Measurements from ENCODE around the gene FHIT.

The FHIT gene

DNA sequence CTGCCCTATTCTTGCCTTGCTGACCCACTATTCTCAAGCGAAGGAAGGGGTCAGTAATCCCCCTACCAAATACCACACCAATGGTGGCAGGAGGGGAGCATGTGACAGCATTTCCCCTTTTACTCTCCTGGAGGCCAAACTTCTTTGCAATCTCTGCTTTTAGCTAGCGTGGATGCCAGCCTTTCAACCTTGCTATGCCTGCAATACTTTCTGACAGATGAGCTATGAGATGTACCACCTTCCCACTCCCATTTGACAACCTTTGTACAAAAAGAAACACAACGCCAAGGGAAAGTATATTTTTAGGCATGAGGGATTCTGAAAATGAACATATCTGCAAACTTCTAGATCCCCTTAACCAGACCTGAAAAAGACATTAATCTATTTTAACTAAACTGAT, 302.1 kb downstream of the FHIT start:
- FAIRE-seq (no peak), DNase-seq (ENCODE audit: insufficient read length, low spot score) (no peak)
- no peak for TF ChIP-seq CTCF (IDR thresholded peaks at IDR 0.05; ENCODE audit: insufficient read depth, missing control alignments)

- peak; percentile 21 for TF ChIP-seq CTCF (IDR thresholded peaks at IDR 0.05; ENCODE audit: insufficient read depth, missing control alignments)
- no peak for FAIRE-seq
- DNase-seq (ENCODE audit: insufficient read length, low spot score) = no peak
These were observed 302.8 kb downstream of the FHIT start for GRCh38 chr3:60948488-60948887.

DNA sequence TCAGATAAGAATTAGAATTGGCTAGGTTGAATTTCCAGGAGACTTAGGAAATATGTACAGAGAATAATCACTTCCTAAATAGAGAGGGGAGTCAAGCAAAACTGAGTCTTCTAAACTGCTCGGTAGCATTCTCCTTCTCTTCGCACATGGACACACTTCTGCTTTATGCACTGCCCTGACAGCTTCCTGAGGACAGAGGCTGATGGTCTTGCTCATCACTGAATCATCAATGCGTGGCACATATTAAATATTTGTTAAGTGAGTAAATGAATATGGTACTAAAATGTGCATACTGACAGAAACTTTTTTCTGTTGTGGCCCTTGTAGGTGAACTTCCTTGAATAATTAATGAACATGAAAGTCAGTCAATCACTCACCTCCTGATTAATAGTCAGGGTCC, 315.5 kb downstream of the FHIT start:
- no peak for DNase-seq (ENCODE audit: insufficient read length, low spot score)
- no peak for FAIRE-seq
- no peak for TF ChIP-seq CTCF (IDR thresholded peaks at IDR 0.05; ENCODE audit: insufficient read depth, missing control alignments)

DNA sequence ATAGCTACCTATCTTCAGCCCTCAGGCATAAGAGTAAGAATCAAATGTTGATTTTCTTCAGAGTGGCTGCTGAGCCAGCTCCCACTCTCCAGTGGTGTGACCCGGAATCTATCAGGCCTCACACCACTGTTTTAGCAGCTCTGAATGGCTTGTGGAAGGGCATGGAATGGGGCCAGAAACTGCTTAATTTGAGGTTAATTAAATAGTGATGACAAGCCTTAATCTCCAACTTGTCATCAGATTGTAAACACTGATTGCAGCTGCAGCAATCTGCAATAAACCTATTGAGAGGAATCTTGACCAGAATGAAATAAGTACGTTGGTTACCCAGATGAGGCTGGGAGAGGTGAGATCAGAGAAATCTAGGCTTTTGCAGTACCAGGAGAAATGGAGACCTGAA, 317.4 kb downstream of the FHIT start:
- FAIRE-seq (no peak), DNase-seq (ENCODE audit: insufficient read length, low spot score) (no peak)
- no peak for TF ChIP-seq CTCF (IDR thresholded peaks at IDR 0.05; ENCODE audit: insufficient read depth, missing control alignments)

GRCh38 chr3:60932643-60933042, 318.6 kb downstream of the FHIT start:
- TF ChIP-seq CTCF (IDR thresholded peaks at IDR 0.05; ENCODE audit: insufficient read depth, missing control alignments) = no peak
- FAIRE-seq (no peak), DNase-seq (ENCODE audit: insufficient read length, low spot score) (no peak)

GRCh38 chr3:60932170-60932569, 319.1 kb downstream of the FHIT start:
- FAIRE-seq = no peak
- TF ChIP-seq CTCF (IDR thresholded peaks at IDR 0.05; ENCODE audit: insufficient read depth, missing control alignments) = no peak
- no peak for DNase-seq (ENCODE audit: insufficient read length, low spot score)

GRCh38 chr3:60931452-60931851, 319.8 kb downstream of the FHIT start:
- no peak for DNase-seq (ENCODE audit: insufficient read length, low spot score)
- no peak for TF ChIP-seq CTCF (IDR thresholded peaks at IDR 0.05; ENCODE audit: insufficient read depth, missing control alignments)
- FAIRE-seq = no peak

Measured in D721Med (cell line).